LNCAP (cell line): ENCODE measurements around the gene RAB44.

Source experiments
- TF ChIP-seq, protein P1 (sequence below): fragments of 450-650 bp; IDR thresholded peaks from 2 replicates; pipeline ENCODE4 v1.5.1; 2017; ENCODE audit warnings: mild to moderate bottlenecking

The RAB44 gene

GRCh38 chr6:36673882-36674281 is 23.7 kb upstream of the RAB44 start:
- TF ChIP-seq, protein P1, sequence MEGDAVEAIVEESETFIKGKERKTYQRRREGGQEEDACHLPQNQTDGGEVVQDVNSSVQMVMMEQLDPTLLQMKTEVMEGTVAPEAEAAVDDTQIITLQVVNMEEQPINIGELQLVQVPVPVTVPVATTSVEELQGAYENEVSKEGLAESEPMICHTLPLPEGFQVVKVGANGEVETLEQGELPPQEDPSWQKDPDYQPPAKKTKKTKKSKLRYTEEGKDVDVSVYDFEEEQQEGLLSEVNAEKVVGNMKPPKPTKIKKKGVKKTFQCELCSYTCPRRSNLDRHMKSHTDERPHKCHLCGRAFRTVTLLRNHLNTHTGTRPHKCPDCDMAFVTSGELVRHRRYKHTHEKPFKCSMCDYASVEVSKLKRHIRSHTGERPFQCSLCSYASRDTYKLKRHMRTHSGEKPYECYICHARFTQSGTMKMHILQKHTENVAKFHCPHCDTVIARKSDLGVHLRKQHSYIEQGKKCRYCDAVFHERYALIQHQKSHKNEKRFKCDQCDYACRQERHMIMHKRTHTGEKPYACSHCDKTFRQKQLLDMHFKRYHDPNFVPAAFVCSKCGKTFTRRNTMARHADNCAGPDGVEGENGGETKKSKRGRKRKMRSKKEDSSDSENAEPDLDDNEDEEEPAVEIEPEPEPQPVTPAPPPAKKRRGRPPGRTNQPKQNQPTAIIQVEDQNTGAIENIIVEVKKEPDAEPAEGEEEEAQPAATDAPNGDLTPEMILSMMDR, result no peak

- TF ChIP-seq, protein P1, result no peak
Observed at GRCh38 chr6:36674942-36675341, 22.7 kb upstream of the RAB44 start.

- TF ChIP-seq, protein P1, result no peak
Observed at GRCh38 chr6:36676141-36677058, 21.2 kb upstream of the RAB44 start.

- TF ChIP-seq, protein P1, result no peak
Observed at GRCh38 chr6:36677059-36677749, 20.4 kb upstream of the RAB44 start.

- TF ChIP-seq, protein P1, result no peak
Observed at GRCh38 chr6:36677753-36678487, 19.7 kb upstream of the RAB44 start.

DNA sequence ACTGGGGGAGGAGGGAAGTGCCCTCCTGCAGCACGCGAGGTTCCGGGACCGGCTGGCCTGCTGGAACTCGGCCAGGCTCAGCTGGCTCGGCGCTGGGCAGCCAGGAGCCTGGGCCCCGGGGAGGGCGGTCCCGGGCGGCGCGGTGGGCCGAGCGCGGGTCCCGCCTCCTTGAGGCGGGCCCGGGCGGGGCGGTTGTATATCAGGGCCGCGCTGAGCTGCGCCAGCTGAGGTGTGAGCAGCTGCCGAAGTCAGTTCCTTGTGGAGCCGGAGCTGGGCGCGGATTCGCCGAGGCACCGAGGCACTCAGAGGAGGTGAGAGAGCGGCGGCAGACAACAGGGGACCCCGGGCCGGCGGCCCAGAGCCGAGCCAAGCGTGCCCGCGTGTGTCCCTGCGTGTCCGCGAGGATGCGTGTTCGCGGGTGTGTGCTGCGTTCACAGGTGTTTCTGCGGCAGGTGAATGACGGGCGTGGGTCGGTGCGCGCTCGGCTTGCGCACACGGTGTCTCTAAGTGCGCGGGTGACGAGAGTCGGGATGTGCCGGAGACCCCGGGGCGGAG is 19.1 kb upstream of the RAB44 start, which contains the start of gene CDKN1A:
TSS of gene CDKN1A (plus strand) at position 227 of the 555 bp plus-strand sequence. CDS start 5,388 bp downstream, outside the sequence.
- TF ChIP-seq, protein P1, result no peak
